HCT116 (cell line): ENCODE data around the gene WIF1.

Experiments used
- EZH2 ChIP-seq: fragments of 200-600 bp; sonication (generic); IDR thresholded peaks from 2 replicates; pipeline ENCODE4 v1.6.1; 2017; ENCODE audit warnings: antibody characterized with exemption, mixed run types
- EZH2phosphoT487 ChIP-seq: fragments of 200-600 bp; IDR thresholded peaks from 2 replicates; pipeline ENCODE4 v1.6.1; 2018; ENCODE audit warnings: antibody characterized with exemption, borderline replicate concordance
- JUND ChIP-seq: IDR thresholded peaks from 2 replicates; pipeline ENCODE4 v1.6.1; 2012
- POLR2A ChIP-seq: IDR thresholded peaks from 2 replicates; pipeline ENCODE4 v1.7.0; 2011; ENCODE audit warnings: borderline replicate concordance; ENCODE audit not compliant: insufficient read depth, insufficient read length; ENCODE audit errors: extremely low read depth
- POLR2AphosphoS5 ChIP-seq: IDR thresholded peaks from 2 replicates; pipeline ENCODE4 v1.6.1; 2011; ENCODE audit warnings: mild to moderate bottlenecking, low read depth, low read length, moderate library complexity
- SIN3A ChIP-seq: IDR thresholded peaks from 2 replicates; pipeline ENCODE4 v1.6.1; 2012; ENCODE audit warnings: low read depth
- SP1 ChIP-seq: IDR thresholded peaks from 2 replicates; pipeline ENCODE4 v1.6.1; 2012; ENCODE audit warnings: low read depth
- SRF ChIP-seq: IDR thresholded peaks from 2 replicates; pipeline ENCODE4 v1.6.1; 2012; ENCODE audit warnings: low read depth
- TCF7L2 ChIP-seq: IDR thresholded peaks from 2 replicates; pipeline ENCODE4 v1.7.0; 2011; ENCODE audit warnings: borderline replicate concordance, inconsistent platforms; ENCODE audit not compliant: insufficient read depth, insufficient read length; ENCODE audit errors: extremely low read depth
- ZFX ChIP-seq: fragments of 450-650 bp; IDR thresholded peaks from 2 replicates; pipeline ENCODE4 v1.6.1; 2017
- TF ChIP-seq, protein P1 (sequence below), 3 experiments: fragments of 200-600 bp in 1 of 3; sonication (generic) in 1 of 3; IDR thresholded peaks in 2 of 3; conservative IDR thresholded peaks in 1 of 3; 2 replicates each; pipeline ENCODE4 v1.5.1; 2012 to 2017; ENCODE audit warnings: low read depth in 2 of 3, low read length in 2 of 3, antibody characterized with exemption in 1 of 3, borderline replicate concordance in 1 of 3, control low read depth in 1 of 3, mild to moderate bottlenecking in 1 of 3, mixed read lengths in 1 of 3, mixed run types in 1 of 3, moderate library complexity in 1 of 3; ENCODE audit not compliant: insufficient read depth in 1 of 3
- TF ChIP-seq, protein P2 (sequence below): IDR thresholded peaks from 2 replicates; pipeline ENCODE4 v1.6.1; 2012; ENCODE audit warnings: low read depth
- TF ChIP-seq, protein P3 (sequence below): IDR thresholded peaks from 2 replicates; pipeline ENCODE4 v1.6.1; 2012
- TF ChIP-seq, protein P4 (sequence below): IDR thresholded peaks from 2 replicates; pipeline ENCODE4 v1.6.1; 2011; ENCODE audit warnings: mild to moderate bottlenecking, low read length, moderate library complexity; ENCODE audit not compliant: insufficient replicate concordance; ENCODE audit errors: extremely low read depth

DNA sequence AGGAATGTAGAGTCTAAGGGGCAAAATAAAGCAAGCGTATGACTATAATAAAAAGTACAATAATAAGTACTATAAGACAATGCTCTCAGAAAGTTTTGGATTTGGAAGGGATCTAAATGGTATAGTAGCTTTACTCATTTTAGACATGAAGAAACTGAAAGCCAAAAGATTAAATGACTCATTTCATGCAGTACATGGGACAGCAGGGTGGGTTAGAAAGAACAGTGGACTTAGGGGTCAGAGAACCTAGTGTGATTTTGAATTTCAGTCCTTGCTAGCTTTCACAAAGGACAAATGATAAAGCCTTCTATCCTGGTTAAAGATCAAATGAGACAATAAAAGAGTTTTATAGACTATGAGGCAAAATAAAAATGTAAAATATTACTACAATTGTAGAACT lies 41.5 kb upstream of the WIF1 start:
- TF ChIP-seq, protein P1, sequence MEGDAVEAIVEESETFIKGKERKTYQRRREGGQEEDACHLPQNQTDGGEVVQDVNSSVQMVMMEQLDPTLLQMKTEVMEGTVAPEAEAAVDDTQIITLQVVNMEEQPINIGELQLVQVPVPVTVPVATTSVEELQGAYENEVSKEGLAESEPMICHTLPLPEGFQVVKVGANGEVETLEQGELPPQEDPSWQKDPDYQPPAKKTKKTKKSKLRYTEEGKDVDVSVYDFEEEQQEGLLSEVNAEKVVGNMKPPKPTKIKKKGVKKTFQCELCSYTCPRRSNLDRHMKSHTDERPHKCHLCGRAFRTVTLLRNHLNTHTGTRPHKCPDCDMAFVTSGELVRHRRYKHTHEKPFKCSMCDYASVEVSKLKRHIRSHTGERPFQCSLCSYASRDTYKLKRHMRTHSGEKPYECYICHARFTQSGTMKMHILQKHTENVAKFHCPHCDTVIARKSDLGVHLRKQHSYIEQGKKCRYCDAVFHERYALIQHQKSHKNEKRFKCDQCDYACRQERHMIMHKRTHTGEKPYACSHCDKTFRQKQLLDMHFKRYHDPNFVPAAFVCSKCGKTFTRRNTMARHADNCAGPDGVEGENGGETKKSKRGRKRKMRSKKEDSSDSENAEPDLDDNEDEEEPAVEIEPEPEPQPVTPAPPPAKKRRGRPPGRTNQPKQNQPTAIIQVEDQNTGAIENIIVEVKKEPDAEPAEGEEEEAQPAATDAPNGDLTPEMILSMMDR (IDR thresholded peaks at IDR 0.05 in 2 of 3, conservative IDR thresholded peaks at IDR 0.05 in 1 of 3; ENCODE audit: borderline replicate concordance in 1 of 3, insufficient read depth in 1 of 3, low read depth in 2 of 3, low read length in 2 of 3): no peak
- TF ChIP-seq SP1 (no peak), EZH2 (no peak), EZH2phosphoT487 (no peak), POLR2A (no peak), ZFX (no peak), TCF7L2 (no peak), POLR2AphosphoS5 (no peak), JUND (no peak), SIN3A (no peak), SRF (no peak)
- TF ChIP-seq, protein P2, sequence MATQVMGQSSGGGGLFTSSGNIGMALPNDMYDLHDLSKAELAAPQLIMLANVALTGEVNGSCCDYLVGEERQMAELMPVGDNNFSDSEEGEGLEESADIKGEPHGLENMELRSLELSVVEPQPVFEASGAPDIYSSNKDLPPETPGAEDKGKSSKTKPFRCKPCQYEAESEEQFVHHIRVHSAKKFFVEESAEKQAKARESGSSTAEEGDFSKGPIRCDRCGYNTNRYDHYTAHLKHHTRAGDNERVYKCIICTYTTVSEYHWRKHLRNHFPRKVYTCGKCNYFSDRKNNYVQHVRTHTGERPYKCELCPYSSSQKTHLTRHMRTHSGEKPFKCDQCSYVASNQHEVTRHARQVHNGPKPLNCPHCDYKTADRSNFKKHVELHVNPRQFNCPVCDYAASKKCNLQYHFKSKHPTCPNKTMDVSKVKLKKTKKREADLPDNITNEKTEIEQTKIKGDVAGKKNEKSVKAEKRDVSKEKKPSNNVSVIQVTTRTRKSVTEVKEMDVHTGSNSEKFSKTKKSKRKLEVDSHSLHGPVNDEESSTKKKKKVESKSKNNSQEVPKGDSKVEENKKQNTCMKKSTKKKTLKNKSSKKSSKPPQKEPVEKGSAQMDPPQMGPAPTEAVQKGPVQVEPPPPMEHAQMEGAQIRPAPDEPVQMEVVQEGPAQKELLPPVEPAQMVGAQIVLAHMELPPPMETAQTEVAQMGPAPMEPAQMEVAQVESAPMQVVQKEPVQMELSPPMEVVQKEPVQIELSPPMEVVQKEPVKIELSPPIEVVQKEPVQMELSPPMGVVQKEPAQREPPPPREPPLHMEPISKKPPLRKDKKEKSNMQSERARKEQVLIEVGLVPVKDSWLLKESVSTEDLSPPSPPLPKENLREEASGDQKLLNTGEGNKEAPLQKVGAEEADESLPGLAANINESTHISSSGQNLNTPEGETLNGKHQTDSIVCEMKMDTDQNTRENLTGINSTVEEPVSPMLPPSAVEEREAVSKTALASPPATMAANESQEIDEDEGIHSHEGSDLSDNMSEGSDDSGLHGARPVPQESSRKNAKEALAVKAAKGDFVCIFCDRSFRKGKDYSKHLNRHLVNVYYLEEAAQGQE: no peak
- TF ChIP-seq, protein P3, sequence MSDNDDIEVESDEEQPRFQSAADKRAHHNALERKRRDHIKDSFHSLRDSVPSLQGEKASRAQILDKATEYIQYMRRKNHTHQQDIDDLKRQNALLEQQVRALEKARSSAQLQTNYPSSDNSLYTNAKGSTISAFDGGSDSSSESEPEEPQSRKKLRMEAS: no peak
- TF ChIP-seq, protein P4, sequence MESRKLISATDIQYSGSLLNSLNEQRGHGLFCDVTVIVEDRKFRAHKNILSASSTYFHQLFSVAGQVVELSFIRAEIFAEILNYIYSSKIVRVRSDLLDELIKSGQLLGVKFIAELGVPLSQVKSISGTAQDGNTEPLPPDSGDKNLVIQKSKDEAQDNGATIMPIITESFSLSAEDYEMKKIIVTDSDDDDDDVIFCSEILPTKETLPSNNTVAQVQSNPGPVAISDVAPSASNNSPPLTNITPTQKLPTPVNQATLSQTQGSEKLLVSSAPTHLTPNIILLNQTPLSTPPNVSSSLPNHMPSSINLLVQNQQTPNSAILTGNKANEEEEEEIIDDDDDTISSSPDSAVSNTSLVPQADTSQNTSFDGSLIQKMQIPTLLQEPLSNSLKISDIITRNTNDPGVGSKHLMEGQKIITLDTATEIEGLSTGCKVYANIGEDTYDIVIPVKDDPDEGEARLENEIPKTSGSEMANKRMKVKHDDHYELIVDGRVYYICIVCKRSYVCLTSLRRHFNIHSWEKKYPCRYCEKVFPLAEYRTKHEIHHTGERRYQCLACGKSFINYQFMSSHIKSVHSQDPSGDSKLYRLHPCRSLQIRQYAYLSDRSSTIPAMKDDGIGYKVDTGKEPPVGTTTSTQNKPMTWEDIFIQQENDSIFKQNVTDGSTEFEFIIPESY: no peak
